HFFc6 (cell line): ENCODE results near the gene CNEP1R1. TPM values are rescaled to one million over a fixed set of nuclear protein-coding genes. Genes with fewer than 3 reads are reported as not detected.
A peak's percentile ranks its signal among the peaks of the same experiment; 100 is the strongest.

Experiments
- DNase-seq: peaks from one replicate; pipeline ENCODE4 v3.0.0-alpha.2; 2018
- H3K27ac Mint-ChIP-seq: 2 replicates; pipeline ENCODE4 v1.8.0; 2020; ENCODE audit warnings: mild to moderate bottlenecking, mixed read lengths
- H3K27me3 Mint-ChIP-seq: 2 replicates; pipeline ENCODE4 v1.8.0; 2021; ENCODE audit warnings: mild to moderate bottlenecking, moderate library complexity, mixed read lengths; ENCODE audit not compliant: insufficient read depth
- H3K36me3 Mint-ChIP-seq: 2 replicates; pipeline ENCODE4 v1.8.0; 2021; ENCODE audit warnings: low read depth, mixed read lengths
- H3K4me1 Mint-ChIP-seq: 2 replicates; pipeline ENCODE4 v1.8.0; 2020; ENCODE audit warnings: low read depth, mixed read lengths
- H3K4me3 Mint-ChIP-seq: 2 replicates; pipeline ENCODE4 v1.8.0; 2020; ENCODE audit warnings: mild to moderate bottlenecking, moderate library complexity, mixed read lengths
- H3K9me3 Mint-ChIP-seq: 2 replicates; pipeline ENCODE4 v1.8.0; 2020; ENCODE audit warnings: mild to moderate bottlenecking, mixed read lengths
- CTCF ChIP-seq: fragments of 200-600 bp; sonication (generic); IDR thresholded peaks from 2 replicates; pipeline ENCODE4 v1.5.0; 2021; ENCODE audit warnings: antibody characterized with exemption, mild to moderate bottlenecking
- total RNA-seq, 6 experiments: library from RNA; stranded (reverse); fragmentation: NEBNext Ultra II Directional; extraction: Animal tissue kit (Norgen Biotek cat#: 25700); gene quantifications; 2 replicates in 1 of 6; 3 replicates in 5 of 6; pipeline ENCODE4 v1.2.3, GENCODE V29; 2021

Gene CNEP1R1
- total RNA-seq, 6 experiments from 2014 or later: 22.7 to 28.1 (median 24.2) TPM

DNA sequence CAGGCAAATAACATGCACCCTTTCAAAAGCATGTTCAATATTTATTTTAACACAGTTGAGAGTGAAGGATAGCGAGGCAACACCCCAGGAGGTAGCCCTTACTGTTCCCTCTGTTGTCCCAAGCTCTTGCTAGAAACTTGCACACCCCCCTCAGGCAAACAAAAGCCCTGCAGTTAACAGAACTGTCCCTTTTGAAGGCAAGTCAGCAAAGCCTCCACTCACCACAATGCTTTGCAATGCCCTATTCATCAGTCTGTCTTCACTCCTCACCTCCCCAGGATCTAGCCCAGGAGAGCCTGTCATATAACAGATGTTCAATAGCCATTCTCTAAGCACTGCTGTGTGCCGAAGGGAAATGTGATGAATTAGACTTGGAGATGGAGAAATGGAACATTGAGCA is 3.5 kb upstream of the CNEP1R1 start:
- Mint-ChIP-seq H3K4me3 (no peak overlapping the region), H3K36me3 (no peaks in the 10 kb centered on the region), H3K4me1 (peaks cover 15% of the 10 kb centered on the region), H3K9me3 (no peaks in the 10 kb centered on the region), H3K27me3 (no peaks in the 10 kb centered on the region; the same call in 1 of the 2 replicates), H3K27ac (no peak overlapping the region)
- TF ChIP-seq CTCF: no peak; the same call in 1 of the 2 replicates
- DNase-seq: peak; percentile 19

GRCh38 chr16:50023641-50024040 is 1.4 kb upstream of the CNEP1R1 start:
- no peaks in the 10 kb centered on the region for H3K9me3 Mint-ChIP-seq
- no peak for TF ChIP-seq CTCF
- H3K4me1 Mint-ChIP-seq: peaks cover 20% of the 10 kb centered on the region
- no peaks in the 10 kb centered on the region; the same call in 1 of the 2 replicates for H3K27me3 Mint-ChIP-seq
- H3K27ac Mint-ChIP-seq: no peak overlapping the region
- no peaks in the 10 kb centered on the region for H3K36me3 Mint-ChIP-seq
- no peak overlapping the region for H3K4me3 Mint-ChIP-seq
- no peak for DNase-seq

DNA sequence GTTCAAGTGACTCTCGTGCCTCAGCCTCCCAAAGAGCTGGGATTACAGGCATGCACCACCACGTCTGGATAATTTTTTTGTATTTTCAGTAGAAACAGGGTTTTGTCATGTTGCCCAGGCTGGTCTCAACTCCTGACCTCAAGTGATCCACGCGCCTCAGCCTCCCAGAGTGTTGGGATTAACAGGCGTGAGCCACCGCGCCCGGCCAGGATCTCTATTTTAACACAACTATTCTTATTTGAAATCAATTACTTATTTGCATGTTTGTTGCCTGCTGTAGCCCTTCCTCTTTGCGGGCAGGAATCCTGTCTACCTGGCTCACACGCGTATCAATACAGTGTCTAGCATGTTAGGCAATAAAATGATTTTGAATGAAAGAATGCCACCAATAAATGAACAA is 818 bp upstream of the CNEP1R1 start:
- peaks cover 20% of the 10 kb centered on the region for H3K4me1 Mint-ChIP-seq
- H3K9me3 Mint-ChIP-seq: no peaks in the 10 kb centered on the region
- peak overlapping the region; percentile 99 for H3K4me3 Mint-ChIP-seq
- no peak for TF ChIP-seq CTCF
- no peaks in the 10 kb centered on the region; the same call in 1 of the 2 replicates for H3K27me3 Mint-ChIP-seq
- no peak for DNase-seq
- 0 out of 2 replicates have a peak overlapping the region, but pooled peaks have one; percentile 69 for H3K27ac Mint-ChIP-seq
- no peaks in the 10 kb centered on the region for H3K36me3 Mint-ChIP-seq

- H3K4me1 Mint-ChIP-seq: peaks cover 20% of the 10 kb centered on the region
These were observed 509 bp downstream of the CNEP1R1 start for GRCh38 chr16:50025537-50025931.

GRCh38 chr16:50027829-50028228 is 2.8 kb downstream of the CNEP1R1 start:
- Mint-ChIP-seq H3K27ac (no peak overlapping the region), H3K4me1 (peaks cover 20% of the 10 kb centered on the region), H3K27me3 (no peaks in the 10 kb centered on the region; the same call in 1 of the 2 replicates), H3K36me3 (peaks cover 6% of the 10 kb centered on the region), H3K4me3 (no peak overlapping the region), H3K9me3 (no peaks in the 10 kb centered on the region)
- no peak for DNase-seq
- no peak for TF ChIP-seq CTCF

More at GRCh38 chr16:50025537-50025931, 509 bp downstream of the CNEP1R1 start:
- Mint-ChIP-seq H3K27ac (peak overlapping the region; percentile 71; the same call in 1 of the 2 replicates), H3K36me3 (no peaks in the 10 kb centered on the region; the same call in 1 of the 2 replicates), H3K27me3 (no peaks in the 10 kb centered on the region; the same call in 1 of the 2 replicates), H3K4me3 (peak overlapping the region; percentile 99), H3K9me3 (no peaks in the 10 kb centered on the region)
- no peak for TF ChIP-seq CTCF
- DNase-seq: peak; percentile 12
